Stimulated activated naive CD8-positive, alpha-beta T cell treated with anti-CD3 and anti-CD28 coated beads, Interleukin-15, Interleukin-2, amounts not matched to agents 100 U/mL and 50 U/mL, for 24 hours (primary cell): ENCODE data around the gene TRPV2.

Experiments used
- ATAC-seq: fragments of 150-1000 bp; cut with Tn5 transposase; one replicate; pipeline ENCODE4 v1.10.0; 2021
- DNase-seq: peaks from one replicate; pipeline ENCODE4 v3.0.0; 2021

Gene TRPV2

DNA sequence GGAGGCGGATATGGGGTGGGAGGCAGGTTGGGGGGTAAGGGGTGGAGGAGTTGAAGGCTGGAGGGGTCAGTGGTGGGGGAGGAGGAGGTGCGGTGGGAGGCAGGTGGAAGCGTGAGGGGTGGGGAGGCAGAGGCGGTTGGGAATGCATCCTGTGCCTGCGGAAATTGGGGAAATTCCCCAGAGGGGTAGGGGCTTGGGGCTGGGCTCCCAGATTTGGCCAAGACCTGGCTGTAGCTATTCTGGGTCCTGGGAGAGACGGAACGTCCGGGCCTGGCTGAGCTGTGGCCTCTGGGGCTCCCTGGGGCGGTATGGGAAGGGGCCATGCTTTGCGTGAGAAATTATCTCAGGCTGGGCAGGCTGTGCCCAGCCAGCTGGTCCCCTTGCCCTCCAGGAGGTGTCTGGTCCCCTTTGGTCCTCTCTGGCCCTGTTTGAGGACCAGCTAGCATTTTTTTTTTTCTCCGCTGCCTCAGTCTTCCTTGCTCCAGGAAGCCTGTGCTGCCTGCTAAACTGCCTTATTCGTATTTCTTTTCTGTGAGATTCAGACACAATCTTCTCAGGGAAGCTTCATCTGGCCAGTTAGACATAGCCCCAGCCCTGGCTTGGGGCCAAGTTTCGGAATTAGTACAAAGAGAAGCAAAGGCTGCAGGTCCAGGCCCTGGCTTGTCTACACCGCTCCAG, 7.3 kb upstream of the TRPV2 start:
- ATAC-seq (no peak), DNase-seq (peak; percentile 44)

GRCh38 chr17:16417399-16417798, 2.0 kb downstream of the TRPV2 start:
- no peak for ATAC-seq
- no peak for DNase-seq

GRCh38 chr17:16417896-16418684, 2.7 kb downstream of the TRPV2 start:
- DNase-seq (no peak), ATAC-seq (no peak)

DNA sequence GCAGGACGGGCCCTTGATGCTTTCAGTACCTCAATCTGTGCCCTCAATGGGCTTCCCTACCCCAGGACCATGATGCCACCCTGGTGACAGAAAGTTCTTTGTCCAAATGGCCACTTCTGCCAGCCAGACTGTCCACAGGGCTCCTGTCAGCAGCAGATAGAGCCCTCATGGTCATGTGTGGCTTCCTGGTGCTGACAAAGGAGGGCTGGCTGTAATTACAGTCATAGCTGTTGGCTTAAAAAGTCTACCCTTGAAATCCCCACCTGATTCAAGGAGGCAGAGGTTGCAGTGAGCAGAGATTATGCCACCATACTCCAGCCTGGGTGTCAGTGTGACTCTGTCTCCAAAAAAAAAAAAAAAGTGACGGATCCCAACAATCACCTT, 3.3 kb downstream of the TRPV2 start:
- ATAC-seq (peak; percentile 38), DNase-seq (peak; percentile 34)

- ATAC-seq (peak; percentile 73), DNase-seq (peak; percentile 73)
These were observed 3.9 kb downstream of the TRPV2 start for GRCh38 chr17:16419074-16419928.

- DNase-seq (peak; percentile 72), ATAC-seq (peak; percentile 12)
These were observed 4.5 kb downstream of the TRPV2 start for GRCh38 chr17:16419929-16420271.

DNA sequence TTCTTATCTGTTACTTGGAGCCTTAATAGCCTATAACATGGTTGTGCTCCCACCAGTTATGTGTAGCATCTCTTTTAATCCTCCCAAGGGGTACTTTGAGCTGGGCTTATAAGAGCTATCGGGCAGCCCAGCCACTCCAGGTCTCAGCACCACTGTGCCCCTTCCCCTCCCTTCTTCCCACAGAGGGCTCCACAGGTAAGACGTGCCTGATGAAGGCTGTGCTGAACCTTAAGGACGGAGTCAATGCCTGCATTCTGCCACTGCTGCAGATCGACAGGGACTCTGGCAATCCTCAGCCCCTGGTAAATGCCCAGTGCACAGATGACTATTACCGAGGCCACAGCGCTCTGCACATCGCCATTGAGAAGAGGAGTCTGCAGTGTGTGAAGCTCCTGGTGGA, 7.0 kb downstream of the TRPV2 start:
- DNase-seq, result no peak
- no peak for ATAC-seq

GRCh38 chr17:16423226-16423872, 8.0 kb downstream of the TRPV2 start:
- DNase-seq (no peak), ATAC-seq (no peak)

- no peak for DNase-seq
These were observed 9.8 kb downstream of the TRPV2 start for GRCh38 chr17:16425202-16425601.

GRCh38 chr17:16425698-16426659, 10.6 kb downstream of the TRPV2 start:
- no peak for ATAC-seq
- DNase-seq, result no peak

More at GRCh38 chr17:16425202-16425601, 9.8 kb downstream of the TRPV2 start:
- no peak for ATAC-seq

DNA sequence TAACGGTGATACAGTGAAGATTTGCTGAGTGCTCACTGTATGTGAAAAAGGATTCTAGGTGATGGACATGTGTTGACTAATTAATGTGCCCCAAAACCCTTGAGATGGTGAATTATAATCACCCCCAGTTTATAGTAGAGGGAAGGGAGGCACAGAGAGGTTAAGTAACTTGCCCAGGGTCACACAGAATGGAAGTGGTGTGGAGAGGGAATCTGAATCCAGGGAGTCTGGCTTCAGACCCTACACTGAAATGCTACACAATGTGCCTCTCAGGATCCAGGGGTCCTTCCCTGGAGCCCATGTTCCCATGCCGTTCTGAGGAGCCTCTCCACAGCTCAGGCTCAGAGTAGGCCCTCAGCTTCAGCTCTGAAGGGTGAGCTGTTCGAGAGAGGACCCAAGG, 11.6 kb downstream of the TRPV2 start:
- ATAC-seq (no peak), DNase-seq (no peak)

GRCh38 chr17:16428098-16428882, 12.9 kb downstream of the TRPV2 start:
- DNase-seq, result peak; percentile 72
- peak; percentile 86 for ATAC-seq

GRCh38 chr17:16429083-16429482, 13.7 kb downstream of the TRPV2 start:
- DNase-seq (no peak), ATAC-seq (no peak)

- no peak for DNase-seq
- no peak for ATAC-seq
These were observed 15.3 kb downstream of the TRPV2 start for GRCh38 chr17:16430650-16431049.

- no peak for DNase-seq
- ATAC-seq, result no peak
These were observed 16.6 kb downstream of the TRPV2 start for GRCh38 chr17:16432017-16432416.

- ATAC-seq, result no peak
- no peak for DNase-seq
These were observed 18.1 kb downstream of the TRPV2 start for GRCh38 chr17:16433514-16433913.

DNA sequence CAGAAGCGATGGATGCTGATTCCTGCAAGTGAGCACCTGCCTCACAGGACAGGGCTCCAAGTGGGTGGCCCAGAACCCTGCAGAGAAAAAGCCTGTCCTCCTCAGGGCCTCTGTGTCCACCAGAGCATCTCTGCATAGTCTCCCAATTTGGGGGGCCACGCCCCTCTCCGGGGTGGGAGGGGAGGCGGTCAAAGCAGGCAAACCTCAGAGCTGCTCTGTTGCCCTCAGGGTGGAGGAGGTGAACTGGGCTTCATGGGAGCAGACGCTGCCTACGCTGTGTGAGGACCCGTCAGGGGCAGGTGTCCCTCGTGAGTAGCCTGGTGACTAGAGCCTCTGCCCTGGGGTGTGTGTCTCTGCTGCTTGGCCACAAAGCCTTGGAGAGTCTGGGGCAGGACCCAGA, 19.3 kb downstream of the TRPV2 start:
- no peak for DNase-seq
- ATAC-seq, result no peak

DNA sequence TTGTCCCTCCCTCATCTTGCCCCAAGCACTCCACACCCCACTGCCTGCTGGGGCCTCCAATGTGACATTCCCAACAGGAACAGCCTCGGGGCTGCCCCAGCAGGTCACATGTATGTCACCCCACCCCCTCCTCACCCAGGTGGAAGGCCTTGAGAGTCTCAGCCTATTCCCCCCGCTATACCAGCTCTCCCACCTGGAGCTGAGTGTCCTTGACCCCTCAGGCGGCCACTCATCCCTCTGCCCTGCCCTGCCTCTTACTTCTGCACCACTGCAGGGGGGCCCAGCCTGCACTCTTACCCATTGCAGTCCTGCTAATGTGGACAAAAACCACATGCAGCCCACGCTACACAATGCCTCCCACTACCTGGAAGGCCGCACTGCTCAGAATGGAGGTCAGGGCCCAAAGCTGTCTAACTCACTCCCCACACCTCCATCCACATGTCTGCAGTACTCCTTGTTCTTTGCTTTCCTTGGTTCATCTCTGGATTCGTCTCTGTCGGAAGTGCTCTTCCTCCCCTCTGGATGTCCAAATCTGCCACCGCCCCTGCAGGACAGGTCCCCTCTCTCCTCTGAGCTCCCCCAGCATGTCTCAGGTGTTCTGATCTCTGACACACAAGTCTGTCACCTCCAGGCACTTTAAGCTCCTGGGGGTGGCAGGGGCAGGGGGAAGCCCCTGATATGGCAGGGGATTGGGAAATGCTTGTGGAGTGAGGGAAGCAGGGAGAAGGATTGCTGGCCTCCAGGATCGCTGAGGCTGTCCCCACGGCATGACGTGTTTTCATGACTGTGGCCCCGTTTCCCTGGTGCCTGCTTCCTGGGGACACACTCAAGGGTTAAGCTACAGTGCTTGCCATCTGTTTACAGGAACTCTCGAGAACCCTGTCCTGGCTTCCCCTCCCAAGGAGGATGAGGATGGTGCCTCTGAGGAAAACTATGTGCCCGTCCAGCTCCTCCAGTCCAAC, 20.8 kb downstream of the TRPV2 start:
- ATAC-seq, result no peak
- DNase-seq, result no peak

GRCh38 chr17:16437083-16437482, 21.7 kb downstream of the TRPV2 start:
- ATAC-seq (no peak), DNase-seq (no peak)
